GM12875 (cell line): ENCODE data around the gene WDR74.
A peak's percentile ranks its signal among the peaks of the same experiment; 100 is the strongest.
"Not testable (repeated sequence)": the region's sequence is repeated elsewhere in the genome, so short reads cannot be mapped to it uniquely, and the experiment has no call there.

Source experiments
- H3K4me3 ChIP-seq: one replicate; pipeline ENCODE4 v1.5.1; 2011; ENCODE audit warnings: low read depth, low read length, control low read depth
- TF ChIP-seq, protein P1 (sequence below): IDR thresholded peaks from 2 replicates; pipeline ENCODE4 v1.5.1; 2011; ENCODE audit warnings: low read depth, mild to moderate bottlenecking, control low read depth, inconsistent platforms, low read length, moderate library complexity, borderline replicate concordance; ENCODE audit not compliant: insufficient read depth

The WDR74 gene

DNA sequence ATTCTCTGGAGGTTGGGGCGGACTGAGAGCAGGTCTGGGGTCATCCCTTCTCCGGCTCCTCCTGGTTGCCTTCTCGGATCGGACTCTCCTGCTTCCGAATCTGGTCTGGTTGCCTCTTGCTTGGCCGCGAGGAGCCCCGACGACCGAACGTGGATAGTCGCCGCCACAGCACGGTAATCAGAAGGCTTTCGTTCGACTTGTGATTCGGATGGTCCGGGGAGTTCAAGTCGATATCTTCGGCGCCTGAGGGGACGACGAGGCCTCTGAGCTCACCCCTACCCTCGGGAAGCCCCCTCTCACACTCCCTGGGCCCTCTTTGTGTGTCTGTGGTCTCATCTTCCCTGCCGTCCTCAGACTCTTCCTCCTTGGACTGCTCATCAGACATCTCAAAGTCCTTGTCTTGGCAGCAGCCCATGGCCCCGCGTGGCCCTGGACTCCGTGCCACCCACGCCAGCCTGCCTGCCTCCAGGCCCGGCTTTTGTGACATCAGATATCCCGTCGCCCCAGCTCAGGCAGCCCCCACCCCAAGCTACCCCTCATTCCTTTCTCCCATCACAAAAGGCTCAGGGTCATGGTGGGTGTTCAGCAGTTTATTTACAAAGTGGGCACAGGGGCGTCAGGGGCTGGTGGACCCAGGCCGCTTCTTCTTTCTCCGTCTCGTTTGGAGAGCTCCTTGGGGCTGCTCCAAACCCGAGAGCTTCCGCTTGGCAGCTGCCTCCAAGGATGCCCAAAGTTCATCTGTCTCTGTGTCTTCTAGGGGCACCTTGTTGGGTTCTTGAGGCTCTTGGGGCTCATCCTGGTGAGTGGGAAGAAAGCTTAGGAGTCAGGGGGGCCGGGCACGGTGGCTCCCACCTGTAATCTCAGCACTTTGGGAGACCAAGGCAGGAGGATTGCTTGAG is 6.8 kb downstream of the WDR74 start, which contains the start of gene TEX54:
TEX54 (minus strand) TSS at position 506 of the 899 bp plus-strand sequence.
- TF ChIP-seq, protein P1, sequence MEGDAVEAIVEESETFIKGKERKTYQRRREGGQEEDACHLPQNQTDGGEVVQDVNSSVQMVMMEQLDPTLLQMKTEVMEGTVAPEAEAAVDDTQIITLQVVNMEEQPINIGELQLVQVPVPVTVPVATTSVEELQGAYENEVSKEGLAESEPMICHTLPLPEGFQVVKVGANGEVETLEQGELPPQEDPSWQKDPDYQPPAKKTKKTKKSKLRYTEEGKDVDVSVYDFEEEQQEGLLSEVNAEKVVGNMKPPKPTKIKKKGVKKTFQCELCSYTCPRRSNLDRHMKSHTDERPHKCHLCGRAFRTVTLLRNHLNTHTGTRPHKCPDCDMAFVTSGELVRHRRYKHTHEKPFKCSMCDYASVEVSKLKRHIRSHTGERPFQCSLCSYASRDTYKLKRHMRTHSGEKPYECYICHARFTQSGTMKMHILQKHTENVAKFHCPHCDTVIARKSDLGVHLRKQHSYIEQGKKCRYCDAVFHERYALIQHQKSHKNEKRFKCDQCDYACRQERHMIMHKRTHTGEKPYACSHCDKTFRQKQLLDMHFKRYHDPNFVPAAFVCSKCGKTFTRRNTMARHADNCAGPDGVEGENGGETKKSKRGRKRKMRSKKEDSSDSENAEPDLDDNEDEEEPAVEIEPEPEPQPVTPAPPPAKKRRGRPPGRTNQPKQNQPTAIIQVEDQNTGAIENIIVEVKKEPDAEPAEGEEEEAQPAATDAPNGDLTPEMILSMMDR, result no peak
- H3K4me3 ChIP-seq, result peak within 1 kb of the TSS; percentile 68

DNA sequence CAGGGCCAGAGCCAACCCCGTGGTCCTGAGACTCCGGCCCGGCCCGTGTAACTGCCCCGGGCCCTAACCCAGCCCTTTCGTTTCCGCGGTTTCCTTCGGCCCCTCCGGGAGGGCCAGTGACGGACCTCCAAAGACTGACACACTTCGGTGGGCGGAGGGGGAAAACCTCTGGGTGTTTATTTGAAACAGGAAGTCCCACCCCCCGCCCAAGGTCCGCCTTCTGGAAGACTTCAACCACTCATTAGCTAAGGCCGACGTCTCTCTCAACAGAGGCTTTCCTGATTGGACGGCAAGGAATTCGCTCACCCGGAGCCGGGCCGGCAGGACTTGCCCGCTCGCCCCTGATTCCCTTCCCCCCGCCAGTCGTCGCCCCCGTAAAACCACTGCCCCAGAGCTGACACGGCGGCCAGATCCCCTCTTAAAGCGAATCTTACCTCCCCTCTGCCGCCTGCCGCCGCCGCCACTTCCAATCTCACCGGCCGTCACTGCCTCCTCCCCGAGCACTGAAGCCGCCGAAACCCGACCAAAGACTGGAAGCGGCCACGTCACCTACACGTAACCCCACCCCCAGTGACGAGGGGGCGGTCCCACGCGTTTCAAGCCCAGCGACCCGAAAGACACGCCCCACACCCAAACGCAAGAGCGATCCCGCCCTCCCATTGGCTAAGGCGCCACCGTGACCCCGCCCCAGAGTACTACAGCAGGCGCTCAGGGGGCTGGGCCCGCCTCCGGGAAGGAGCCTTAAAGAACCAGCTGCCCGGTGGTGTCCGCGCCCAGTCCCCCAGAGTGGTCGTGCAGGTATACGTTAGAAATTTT is 7.7 kb downstream of the WDR74 start, which contains the start of gene STX5:
STX5 (minus strand) TSS at position 532 of the 816 bp plus-strand sequence. CDS start 808 bp downstream, outside the sequence.
- peak within 1 kb of the TSS; percentile 68 for H3K4me3 ChIP-seq
- TF ChIP-seq, protein P1, result no peak

DNA sequence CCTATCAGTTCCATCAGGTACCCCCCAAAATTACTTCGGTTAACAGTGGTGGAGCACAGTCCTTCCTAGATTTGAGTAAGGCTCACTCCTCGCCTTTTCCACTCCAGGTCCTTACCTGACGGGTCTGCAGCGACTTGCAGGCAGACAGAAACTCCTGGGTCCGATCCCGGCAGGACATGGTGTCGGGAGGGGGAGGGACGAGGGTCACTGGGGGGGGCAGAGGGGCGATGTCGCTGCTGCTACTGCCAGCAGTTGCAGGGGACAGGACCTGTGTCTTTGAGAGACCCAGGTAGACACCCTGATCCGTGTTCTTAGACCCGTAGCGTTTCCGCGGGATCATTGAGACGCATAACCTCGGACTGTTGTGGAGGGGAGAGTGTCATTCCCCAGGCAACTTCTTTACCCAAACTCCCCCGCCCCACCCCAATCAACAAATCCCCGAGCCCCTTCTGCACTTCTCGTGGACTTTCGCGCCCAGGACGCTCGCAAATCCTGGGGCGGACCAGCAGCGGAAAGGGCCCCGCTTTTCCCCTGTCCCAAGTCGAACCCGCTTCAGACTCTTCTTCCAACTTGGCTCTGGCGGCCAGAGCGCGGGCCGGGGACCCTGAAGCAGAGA is 8.4 kb downstream of the WDR74 start:
- peak overlapping the region; percentile 68 for H3K4me3 ChIP-seq

DNA sequence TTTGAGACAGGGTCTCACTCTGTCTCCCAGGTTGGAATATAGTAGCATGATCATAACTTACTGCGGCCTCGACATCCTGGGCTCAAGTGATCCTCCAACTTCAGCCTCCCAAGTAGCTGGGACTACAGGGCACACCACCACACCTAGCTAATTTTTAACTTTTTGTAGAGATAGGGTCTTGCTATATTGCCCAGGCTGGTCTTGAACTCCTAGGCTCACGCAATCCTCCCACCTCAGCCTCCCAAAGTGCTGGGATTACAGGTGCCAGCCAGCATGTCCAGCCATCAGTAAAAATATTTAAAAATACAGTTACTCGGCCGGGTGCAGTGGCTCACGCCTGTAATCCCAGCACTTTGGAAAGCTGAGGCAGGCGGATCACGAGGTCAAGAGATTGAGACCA is 11.3 kb downstream of the WDR74 start:
- not testable (repeated sequence) for H3K4me3 ChIP-seq

More for the DNA sequence above, 8.4 kb downstream of the WDR74 start:
- TF ChIP-seq, protein P1, result no peak

DNA sequence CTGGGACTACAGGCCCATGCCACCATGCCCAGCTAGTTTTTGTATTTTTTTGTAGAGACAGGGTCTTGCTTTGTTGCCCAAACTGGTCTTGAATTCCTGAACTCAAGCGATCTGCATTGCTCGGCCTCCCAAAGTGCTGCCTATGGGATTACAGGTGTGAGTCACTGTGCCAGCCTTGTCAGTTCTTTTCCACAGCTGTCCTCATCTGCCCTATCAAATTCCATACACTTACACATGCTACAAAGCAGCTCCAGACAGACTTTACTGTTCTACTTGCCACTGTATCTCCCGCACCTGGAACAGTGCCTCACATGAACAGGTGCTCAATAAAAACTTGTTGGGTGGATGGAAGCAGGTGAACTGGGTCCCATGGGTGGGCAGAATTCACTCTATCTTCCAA is 15.7 kb downstream of the WDR74 start:
- TF ChIP-seq, protein P1, result no peak
- no peak overlapping the region for H3K4me3 ChIP-seq

DNA sequence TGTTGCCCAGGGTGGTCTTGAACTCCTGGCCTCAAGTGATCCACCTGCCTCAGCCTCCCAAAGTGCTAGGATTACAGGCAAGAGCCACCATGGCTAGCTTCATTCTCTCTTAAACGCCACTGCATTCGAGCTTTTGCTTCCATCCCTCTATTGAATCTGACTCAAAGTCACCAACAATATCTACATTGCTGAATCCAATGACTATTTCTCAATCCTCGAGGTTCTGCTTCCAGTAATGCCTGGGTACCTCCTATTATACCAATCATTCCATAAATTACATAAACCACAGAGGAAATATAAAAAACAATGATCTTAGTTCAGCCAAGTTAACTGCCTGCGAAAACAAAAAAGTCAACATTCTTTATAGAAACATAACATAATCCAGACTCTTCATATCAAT is 22.3 kb downstream of the WDR74 start:
- no peak overlapping the region for H3K4me3 ChIP-seq
- TF ChIP-seq, protein P1, result no peak

DNA sequence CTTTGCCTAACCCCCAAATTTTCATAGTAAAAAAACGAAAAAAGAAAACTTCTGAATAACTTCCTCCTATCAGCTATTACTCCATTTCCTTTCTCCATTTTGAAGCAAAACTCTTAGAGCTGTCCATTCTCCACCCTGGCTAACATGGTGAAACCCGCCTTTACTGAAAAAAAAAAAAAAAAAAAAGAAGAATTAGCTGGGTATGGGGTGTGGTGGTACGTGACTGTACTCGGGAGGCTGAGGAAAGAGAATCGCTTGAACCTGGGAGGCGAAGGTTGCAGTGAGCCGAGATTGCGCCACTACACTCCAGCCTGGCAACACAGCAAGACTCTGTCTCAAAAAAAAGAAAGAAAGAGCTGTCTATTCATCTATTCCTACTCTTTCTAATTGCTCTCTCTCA is 22.8 kb downstream of the WDR74 start:
- no peak overlapping the region for H3K4me3 ChIP-seq
- TF ChIP-seq, protein P1, result no peak
